Measurements from ENCODE around the gene POTEB.
"Not testable (repeated sequence)": the region's sequence is repeated elsewhere in the genome, so short reads cannot be mapped to it uniquely, and the experiment has no call there.

The POTEB gene

GRCh38 chr15:21877635-21878034 lies at the start of gene POTEB:
Gene POTEB (minus strand): TSS chr15:21877735. CDS start chr15:21877246, 489 bp downstream.
- DNase-seq = not testable (repeated sequence)

DNA sequence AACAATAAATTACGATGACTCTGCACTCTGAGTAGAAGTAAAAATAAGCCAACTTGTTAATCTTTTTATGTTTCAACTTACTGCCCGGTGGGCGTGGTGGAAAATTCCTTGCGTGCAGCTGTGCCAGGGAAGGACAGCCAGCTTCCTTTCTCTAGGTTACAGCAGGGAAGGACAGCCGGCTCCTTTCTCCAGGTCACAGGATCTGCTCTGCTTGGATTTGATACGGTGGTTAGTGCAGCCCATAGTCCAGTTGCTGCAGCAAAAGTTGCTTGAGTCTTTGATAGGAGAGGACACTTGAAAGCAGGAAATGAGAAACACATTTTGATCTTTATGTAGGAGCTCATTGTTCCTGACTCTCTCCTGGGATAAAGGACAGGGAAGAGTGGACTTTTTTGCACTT lies 13.4 kb upstream of the POTEB start:
- not testable (repeated sequence) for DNase-seq

DNA sequence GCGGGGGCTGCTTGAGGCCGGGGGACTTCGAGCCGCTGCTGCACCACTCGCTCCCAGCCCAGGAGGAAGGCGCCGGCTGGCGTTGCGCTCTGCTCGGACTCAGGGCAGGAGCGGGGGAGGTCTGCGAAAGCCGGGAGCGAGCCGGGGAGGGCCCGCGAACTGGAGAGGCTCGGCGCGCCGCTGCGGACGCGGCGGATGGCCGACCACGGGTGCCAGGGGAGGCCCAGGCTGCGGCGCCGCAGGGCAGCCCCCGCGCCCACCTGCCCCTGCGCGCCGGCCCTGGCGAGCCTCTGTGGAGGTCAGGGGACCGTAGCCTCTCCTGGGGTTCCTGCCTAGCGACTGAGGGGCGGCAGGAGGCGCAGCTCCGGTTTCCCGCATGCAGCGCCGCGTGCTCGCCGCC lies 12.0 kb upstream of the POTEB start:
- not testable (repeated sequence) for DNase-seq

- not testable (repeated sequence) for DNase-seq
Observed at GRCh38 chr15:21838831-21839230, 38.7 kb downstream of the POTEB start.

Data from hematopoietic multipotent progenitor cell treated with erythropoietin and hydrocortisone succinate and interleukin-3 and kit ligand, for 6 days (in vitro differentiated cells).